Left colon (tissue), 2 donors: Measurements from ENCODE around the gene DEFB112. TPM values are rescaled to one million over a fixed set of nuclear protein-coding genes. Genes with fewer than 3 reads are reported as not detected.

ENCODE experiments used
- ATAC-seq: fragments of 200-7000 bp; cut with Tn5 transposase; one replicate; pipeline ENCODE4 v1.9.1; 2020; ENCODE audit warnings: mild to moderate bottlenecking, moderate library complexity
- DNase-seq, 2 donors: peaks; one replicate each; pipeline ENCODE4 v3.0.0-alpha.2; 2020
- intact Hi-C, 2 donors: fragments of 100-400 bp; cut with DNase I in 1 of 2; cut with micrococcal nuclease in 1 of 2; formaldehyde crosslinking; loops; one replicate each; pipeline versions ENCODE4 v1.11.2 to v1.14.0; 2022; cut with DNase I, micrococcal nuclease
- long read RNA-seq: library from polyadenylated mRNA; unstranded; transcript quantifications from one replicate; pipeline ENCODE4 v2.0.0, GENCODE V29; 2021
- total RNA-seq, 2 donors: library from RNA; stranded (reverse); fragmentation: NEBNext Ultra II Directional; extraction: Animal tissue kit (Norgen Biotek cat#: 25700); gene quantifications; one replicate each; pipeline ENCODE4 v1.2.1, GENCODE V29; 2021
- donor health status: DM: no; HTN: no; CAD: no.
- donor health status: DM: yes; HTN: yes; CAD: no.

Gene DEFB112, protein sequence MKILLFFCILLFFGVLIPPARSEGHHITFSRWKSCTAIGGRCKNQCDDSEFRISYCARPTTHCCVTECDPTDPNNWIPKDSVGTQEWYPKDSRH
- not detected for total RNA-seq
- long read RNA-seq = 0 reads

DNA sequence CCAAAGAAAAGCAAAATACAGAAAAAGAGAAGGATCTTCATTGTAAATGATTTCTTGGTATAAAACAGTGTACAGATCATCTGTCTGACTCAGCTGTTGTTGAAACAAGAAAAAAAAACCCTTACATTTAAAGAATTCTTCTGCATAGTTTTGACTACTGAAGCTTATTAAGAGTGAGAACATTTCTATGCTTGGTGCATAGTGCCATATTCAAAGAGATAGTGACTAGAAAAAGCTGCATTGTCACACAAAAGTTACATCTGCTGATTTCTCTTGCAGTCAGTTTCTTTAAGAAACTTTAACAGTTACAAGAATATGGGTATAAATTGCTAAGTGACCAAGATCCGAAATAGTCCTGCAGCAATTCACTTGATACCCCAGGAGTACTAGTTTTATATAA, at the start of gene DEFB112:
DEFB112 (minus strand) TSS at position 101 of the 400 bp plus-strand sequence; CDS start at position 41, 60 bp downstream.
- intact Hi-C loops = no loop called here
- ATAC-seq (no peak), DNase-seq (no peak)

DNA sequence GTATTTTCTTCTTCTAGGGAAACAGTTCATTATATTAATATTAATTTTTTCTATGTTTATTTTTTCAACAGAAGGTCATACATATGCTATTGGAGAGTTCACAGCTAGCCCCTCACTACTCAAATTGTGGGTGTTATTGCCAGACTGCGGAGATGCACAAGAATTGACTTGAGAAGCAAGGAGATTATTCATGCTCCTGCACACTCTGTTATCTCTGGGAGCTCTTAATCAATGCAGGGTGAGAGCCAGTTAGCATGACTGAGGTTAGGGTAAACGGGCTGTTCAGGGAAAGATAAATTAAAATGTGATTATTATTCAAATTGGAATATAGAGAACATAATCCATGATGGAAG, 48.9 kb upstream of the DEFB112 start:
- no peak for ATAC-seq
- intact Hi-C loops = no loop called here
- DNase-seq = no peak

DNA sequence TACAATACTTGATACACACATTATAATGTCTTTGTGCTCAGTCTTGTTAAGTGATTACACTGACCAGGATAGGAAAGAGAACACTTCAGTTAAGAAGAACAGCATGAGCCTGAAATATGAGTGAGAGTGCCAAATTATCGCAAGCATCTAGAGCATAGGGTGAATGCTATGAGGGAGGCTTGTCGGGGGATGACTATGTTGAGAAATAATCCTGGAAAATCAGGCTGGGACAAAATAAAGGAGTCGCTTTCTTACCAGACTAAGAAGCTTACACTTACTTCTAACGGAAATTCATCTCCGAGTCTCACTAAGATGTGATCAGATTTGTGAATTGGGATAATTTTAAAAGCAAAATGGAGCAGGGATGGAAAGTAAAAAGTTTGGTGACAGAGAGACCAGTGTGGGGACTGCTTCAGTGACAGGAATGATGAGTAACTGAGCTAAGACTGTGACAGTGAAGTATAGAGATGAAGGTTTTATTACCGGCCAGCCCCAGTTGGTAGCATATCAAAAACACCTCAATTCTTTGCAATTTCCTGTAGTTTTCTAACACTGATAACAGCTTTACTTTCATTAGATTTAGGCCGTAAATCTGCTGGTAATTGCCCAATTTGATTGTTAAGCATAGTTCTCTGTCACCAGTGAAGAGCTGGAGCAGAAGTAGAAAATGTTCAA, 48.4 kb upstream of the DEFB112 start:
- intact Hi-C loops = no loop called here
- no peak for ATAC-seq

DNA sequence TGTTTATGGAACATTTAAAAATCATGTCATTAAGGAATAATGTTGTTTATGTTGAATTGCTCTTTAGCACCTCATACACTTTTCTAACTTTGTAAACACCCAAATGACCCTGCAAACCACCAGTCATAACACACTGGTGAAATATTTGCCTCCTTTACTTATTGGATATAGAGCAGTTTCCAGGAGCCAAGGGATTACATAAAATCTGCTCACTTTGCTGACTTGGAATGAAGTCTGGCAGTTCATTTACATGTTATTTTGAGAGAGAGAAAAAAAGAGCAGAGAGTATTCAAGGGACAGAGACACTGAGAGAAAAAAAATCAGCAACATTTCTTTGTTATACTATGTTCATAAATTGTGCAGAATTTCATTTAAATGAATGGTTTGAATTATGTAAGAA, 46.6 kb upstream of the DEFB112 start:
- DNase-seq (no peak), ATAC-seq (no peak)

More for the DNA sequence above, 48.4 kb upstream of the DEFB112 start:
- no peak for DNase-seq

DNA sequence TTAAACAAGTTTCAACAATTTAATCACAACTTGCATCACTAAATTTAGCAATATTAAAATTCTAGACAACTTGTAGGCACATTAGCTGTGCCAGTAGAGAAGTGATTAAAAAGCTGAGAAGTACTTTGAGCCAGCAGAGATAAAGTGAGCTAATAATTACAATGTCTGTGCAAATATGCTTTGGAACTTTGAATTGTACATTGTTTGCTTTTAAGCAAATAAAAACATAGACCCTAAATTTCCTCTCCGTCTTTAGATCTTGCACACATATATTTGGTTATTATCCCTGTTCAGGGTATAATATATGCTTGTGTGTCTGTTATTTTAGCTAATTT, 44.2 kb upstream of the DEFB112 start:
- intact Hi-C loops = no loop called here
- ATAC-seq (no peak), DNase-seq (no peak)

More for the DNA sequence above, 46.6 kb upstream of the DEFB112 start:
- intact Hi-C loops = no loop called here

DNA sequence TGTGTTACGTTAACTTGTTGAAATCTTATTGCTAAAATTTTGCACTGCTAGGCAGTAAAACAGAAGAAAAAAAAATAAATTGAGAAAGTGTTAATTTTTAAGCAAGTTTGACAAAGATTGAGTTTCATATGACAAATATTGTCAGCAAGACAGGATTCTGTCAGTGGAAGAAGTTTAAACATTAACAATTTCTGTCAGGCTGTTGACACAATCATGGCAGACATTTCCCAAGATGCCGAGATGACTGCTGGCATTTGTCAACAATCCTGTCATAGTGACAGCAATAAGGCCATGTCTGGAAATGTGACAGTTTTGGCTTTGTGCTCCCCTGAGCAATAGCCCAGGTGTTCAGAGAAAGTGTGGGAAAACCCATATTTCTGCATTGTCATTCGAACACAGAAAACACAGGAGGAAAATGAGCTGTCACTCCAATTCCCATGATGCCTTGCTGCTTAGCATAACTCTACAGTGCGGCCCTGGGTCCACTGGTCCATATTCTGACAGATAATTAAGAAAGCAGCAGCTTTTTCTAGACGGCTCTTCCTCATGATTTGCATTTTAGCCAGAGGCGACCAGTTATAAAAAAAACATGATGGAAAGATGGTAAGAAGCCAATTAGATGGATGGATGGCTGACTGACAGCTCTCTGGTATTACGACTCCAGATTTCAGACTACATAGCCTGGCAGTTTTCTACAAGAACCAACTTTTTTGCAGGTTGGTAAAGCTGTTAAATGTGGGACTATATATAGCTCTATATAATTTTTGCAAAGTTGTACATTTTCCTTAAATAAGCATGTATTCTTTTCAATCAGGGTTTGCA, 43.6 kb upstream of the DEFB112 start:
- intact Hi-C loops = no loop called here
- no peak for ATAC-seq
- DNase-seq = no peak

DNA sequence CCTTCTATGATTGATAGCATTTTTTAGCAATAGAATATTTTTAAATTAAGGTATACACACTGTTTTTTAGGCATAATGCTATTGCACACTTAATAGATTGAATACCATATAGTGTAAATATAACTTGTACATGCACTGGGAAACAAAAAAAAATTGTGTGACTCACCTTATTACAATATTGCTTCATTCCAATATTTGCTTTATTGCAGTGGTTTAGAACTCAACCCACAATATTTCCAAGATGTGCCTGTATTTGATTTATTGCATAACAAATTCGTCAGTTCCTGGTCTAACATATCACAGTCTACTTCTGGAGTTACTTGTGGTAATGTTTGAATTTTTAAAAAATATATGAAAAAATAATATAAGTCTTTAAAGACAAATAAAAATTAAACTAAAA, 41.9 kb upstream of the DEFB112 start:
- ATAC-seq = no peak

DNA sequence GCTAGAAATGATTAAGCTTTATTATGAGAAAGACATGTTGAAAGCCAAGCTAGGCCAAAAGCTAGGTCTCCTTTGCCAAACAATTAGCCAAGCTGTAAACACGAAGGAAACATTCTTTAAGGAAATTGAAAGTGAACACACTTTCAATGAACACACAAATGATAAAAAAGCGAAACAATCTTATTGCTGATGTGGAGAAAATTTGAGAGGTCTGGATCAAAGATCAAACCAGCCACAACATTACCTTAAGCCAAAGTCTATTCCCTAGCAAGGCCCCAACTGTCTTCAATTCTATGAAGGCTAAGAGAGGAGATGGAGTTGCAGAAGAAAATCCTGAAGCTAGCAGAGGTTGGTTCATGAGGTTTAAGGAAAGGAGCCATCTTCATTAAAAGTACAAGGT, 40.2 kb upstream of the DEFB112 start:
- ATAC-seq (no peak), DNase-seq (no peak)
- intact Hi-C loops = no loop called here

More for the DNA sequence above, 41.9 kb upstream of the DEFB112 start:
- intact Hi-C loops = no loop called here
- DNase-seq = no peak

DNA sequence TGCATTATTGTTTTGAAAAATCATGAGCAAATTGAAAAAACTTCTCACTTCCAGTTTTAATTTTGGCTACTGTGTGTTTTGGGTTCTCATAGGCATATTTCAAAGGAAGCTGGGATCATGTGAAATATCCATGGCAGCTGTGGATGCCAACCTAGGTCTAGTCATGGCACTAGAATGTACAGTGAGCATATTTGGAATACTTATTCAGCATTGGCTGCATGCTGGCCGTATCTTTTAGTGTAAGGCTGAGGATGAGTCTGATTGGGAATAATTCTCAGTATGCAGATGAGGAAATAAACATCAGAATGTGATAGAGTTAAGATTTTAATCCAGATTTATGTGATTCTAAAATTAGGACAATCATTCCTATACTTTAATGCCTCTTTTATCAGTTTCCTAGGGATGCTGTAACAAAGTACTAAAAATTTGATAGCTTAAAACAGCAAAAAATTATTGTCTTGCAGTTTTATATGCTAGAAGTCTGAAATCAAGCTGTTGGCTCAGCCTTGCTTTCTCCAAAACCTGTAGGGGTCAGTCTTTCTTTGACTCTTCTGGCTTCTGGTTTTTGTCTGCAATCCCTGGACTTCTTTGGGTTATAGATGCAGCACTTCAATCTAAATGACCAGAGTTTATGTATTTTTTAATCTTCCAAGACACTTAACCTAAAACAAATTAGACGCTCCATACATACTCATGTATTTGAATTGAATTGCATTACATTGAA, 37.7 kb upstream of the DEFB112 start:
- intact Hi-C loops = no loop called here
- ATAC-seq = no peak
- no peak for DNase-seq

DNA sequence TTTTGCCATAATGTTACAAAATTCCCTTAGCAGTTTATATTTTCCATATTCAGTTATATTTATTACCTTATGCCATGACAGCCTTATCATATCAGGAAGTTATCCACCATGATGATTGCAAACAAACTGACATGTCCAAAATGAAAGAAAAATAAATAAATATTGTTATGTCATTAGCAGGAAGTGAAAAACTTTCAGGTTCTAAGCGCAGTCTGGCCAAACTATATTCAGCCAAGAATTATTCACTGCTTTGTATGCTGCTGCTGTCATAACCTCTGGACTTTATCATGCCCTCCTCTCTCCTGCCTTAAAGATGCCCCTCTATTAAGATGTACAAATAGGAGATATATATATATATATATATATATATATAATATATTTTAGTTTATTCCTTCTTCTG, 27.7 kb upstream of the DEFB112 start:
- ATAC-seq (no peak), DNase-seq (no peak)
- intact Hi-C loops = no loop called here

DNA sequence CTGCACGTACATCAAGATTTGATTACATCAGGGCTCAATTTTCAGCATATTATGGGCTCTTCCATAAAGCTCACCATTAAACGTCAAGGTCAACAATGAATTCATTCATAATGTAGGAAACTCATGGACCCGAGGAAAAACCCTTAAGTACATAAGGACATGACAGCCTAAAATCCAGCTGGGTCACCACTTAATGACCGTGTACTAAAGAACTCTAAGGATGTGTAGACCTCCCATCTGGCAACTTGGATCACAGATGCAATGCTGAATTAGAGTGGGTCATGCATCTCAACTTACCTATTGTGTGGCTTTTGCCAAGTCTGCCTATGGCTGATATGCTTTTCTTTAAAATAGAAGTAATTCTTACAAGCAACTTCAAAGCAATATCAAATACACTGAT, 26.7 kb upstream of the DEFB112 start:
- intact Hi-C loops = no loop called here
- no peak for DNase-seq
- no peak for ATAC-seq

DNA sequence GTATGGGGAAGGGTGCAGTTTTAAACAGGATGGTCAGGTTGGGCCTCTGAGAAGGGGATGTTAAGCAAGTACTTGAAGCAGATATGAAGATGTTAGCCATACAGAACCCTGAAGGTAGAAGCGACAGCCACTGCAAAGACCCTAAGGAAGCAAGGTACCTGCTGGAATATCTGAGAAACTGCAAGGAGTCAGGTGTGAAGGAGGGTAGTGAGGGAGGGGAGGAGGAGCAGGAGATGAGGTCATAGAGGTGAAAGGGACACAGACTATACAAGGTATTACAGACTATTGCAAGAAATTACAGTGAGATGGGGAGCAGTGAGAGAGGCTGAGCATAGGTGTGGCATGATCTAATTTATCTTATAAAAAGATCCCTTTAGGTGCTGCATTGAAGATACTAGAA, 22.2 kb upstream of the DEFB112 start:
- intact Hi-C loops = no loop called here
- DNase-seq = no peak
- ATAC-seq = no peak

DNA sequence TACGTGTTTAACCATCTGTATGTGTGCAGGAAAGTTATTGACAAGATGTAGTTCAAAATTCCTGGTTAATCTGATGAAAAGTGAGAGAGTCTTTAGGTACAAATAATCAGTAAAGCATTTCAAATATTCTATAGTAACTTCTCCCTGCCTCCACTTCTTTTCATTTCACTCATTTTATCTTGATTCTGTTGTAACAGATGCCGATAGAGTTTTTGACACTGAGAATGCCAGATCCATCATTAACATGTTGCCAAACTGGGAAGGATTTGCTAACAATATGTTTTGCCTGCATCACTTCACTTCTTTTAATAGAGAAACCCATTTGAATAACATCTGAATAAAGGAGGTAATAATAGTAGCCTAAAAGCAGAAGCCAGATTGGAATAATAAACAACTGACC, 20.4 kb upstream of the DEFB112 start:
- DNase-seq (no peak), ATAC-seq (no peak)
- intact Hi-C loops = no loop called here

DNA sequence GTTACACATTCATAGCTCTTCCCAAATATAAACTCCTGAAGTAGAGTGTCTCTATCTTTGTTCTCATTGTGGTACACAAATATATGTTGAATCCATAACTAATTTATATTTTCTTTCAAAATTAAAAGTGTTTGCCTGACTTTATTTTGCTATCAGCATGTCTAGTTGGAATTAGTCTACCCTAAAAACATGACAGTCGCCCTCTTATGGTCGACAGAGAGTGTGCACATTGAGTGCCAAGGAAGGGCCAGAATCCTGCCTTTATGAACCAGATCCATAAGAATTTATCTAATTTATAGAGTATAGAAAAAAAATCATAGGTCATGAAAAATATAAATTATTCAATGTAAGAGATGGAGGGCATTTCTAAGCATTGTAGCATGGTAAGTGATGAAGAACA, 12.3 kb upstream of the DEFB112 start:
- no peak for ATAC-seq
- no peak for DNase-seq
- intact Hi-C loops = no loop called here

DNA sequence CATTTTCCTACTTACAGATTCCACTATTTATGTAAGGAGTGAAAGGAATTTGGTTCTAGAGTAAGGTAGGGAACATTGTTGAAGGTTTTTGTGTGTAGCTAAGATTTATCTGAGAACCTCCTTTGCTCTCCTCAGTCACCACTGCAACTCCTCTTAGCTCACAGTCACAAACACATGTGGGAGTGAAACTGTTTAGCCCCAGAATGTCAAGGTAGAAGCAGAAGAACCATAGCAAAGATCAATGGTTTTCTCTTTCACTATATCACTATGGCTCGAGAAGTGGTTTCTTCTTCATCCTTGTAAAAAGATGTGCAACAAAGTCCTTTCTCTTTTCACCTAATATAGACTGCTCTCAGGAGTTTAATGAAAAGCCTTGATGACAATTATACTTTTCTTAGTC, 6.5 kb upstream of the DEFB112 start:
- intact Hi-C loops = no loop called here
- DNase-seq (no peak), ATAC-seq (no peak)

DNA sequence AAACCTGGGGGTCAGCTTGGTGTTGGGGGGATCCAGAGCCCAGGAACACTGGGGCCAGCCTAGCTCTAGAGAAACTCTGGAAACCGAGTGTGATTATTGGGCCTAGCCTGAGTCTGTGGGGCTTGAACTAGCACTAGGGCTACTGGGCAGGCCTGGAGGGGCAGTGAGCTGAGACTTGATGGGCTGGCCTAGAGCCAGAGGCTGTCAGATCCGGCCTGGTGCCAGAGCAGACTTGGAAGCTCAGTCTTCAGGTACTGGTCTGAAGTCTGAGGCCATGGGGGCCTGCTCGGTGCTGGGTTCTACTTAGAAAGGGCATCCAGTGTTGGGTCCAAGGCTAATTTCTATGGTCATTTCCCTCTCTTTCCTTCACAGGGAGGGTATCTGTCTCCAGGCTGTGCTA, 2.7 kb downstream of the DEFB112 start:
- DNase-seq = no peak
- intact Hi-C loops = no loop called here
- ATAC-seq = no peak

DNA sequence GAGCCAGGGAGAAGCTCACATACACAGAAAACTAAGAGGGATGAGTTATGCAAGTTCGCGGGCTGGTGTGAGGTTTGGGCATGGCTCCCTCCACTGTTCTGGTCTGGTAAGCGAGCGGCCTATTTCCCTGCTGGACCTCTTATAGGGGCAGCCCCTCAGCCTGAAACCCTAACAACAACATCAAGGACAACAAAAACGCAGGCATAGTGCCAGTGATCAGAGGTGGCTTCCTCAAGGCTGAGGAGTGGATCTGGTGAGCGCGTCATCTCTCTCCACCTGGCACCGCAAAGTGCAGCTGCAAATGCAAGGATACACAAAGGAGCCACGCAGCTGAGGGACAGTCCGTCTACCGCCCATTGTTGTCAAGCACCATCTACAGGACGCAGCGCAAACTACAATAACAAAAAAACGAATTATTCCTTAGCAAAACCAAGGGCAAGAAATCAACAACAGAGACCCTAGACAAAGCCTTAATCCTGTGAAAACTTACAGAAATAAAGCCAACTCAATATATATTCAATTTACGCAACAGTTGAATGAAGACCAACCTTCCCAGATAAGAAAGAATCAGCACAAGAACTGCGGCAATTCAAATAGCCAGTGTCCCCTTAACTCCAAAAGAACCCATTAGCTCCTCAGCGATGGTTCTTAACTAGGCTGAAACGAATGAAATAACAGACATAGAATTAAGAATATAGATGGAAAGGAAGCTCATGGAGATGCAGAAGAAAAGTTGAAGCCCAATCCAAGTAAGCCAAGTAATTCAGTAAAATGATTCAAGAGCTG, 18.8 kb downstream of the DEFB112 start:
- ATAC-seq = no peak
- no peak for DNase-seq
- intact Hi-C loops = no loop called here

DNA sequence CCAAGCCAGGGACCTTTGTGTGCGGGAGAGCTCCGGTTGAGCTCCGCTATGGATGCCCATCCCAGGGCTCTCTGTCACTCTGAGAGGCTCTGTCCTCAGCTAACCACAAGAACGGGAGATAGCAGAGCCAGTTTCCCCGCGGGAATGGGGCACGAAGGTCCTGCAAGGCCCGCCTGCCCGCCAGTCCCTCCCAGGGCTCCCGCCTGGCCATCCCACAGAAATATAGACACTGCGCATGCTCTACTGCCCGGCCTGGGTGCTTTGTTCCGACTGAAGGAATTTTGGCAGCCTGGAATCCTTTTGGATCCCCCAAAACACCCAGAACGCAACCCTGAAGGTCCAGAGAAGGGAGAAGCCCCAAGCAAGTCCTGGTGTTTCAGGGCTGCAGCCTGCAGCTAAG, 19.4 kb downstream of the DEFB112 start:
- DNase-seq (no peak), ATAC-seq (no peak)
- intact Hi-C loops = no loop called here

DNA sequence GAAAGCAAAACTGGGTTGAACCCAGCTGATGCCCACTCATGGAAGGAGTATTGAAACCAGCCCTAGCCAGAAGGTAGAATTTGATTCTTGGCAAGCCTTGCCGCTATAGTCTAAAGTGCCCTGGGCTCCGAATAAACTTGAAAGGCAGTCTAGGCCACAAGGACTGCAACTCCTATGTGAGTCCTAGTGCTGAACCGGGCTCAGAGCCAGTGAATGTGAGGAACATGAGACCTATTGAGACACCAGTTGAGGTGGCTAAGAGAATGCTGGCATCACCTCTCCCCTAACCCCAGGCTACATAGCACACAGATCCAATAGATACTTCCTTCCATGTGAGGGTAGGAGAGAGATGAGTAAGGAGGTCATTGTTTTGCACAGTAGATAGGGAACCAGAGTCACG, 24.5 kb downstream of the DEFB112 start:
- ATAC-seq (no peak), DNase-seq (no peak)
- intact Hi-C loops = no loop called here
